ENCODE measurements around the gene LOC128125822.

Gene LOC128125822

GRCh38 chr6:63597141-63598048 lies 25.1 kb downstream of the LOC128125822 start:
- peak; percentile 43 for ATAC-seq
- no peak for TF ChIP-seq POLR2A (IDR thresholded peaks at IDR 0.05)
- TF ChIP-seq, protein P1, sequence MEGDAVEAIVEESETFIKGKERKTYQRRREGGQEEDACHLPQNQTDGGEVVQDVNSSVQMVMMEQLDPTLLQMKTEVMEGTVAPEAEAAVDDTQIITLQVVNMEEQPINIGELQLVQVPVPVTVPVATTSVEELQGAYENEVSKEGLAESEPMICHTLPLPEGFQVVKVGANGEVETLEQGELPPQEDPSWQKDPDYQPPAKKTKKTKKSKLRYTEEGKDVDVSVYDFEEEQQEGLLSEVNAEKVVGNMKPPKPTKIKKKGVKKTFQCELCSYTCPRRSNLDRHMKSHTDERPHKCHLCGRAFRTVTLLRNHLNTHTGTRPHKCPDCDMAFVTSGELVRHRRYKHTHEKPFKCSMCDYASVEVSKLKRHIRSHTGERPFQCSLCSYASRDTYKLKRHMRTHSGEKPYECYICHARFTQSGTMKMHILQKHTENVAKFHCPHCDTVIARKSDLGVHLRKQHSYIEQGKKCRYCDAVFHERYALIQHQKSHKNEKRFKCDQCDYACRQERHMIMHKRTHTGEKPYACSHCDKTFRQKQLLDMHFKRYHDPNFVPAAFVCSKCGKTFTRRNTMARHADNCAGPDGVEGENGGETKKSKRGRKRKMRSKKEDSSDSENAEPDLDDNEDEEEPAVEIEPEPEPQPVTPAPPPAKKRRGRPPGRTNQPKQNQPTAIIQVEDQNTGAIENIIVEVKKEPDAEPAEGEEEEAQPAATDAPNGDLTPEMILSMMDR (IDR thresholded peaks at IDR 0.05) = no peak
- intact Hi-C loops (cut with DNase I) = loop anchor here (10.0 kb wide), 1 partner anchor 253 kb away; no protein-coding TSS in a partner anchor
- Histone ChIP-seq H3K27ac (peak overlapping the region in 3 of 4 donors; percentile 54 to 63 (median 55)), H3K4me1 (peaks cover 4% of the 10 kb centered on the region), H3K27me3 (no peaks in the 10 kb centered on the region), H3K9me3 (no peaks in the 10 kb centered on the region), H3K4me3 (peak overlapping the region; percentile 38 to 40), H3K36me3 (replicated peaks in 1 of 2; ENCODE audit: insufficient read depth in 1 of 2, low read depth in 2 of 2) (no peaks in the 10 kb centered on the region)
- DNase-seq = no peak
- 38 to 39% methylated on average over 6 of the region's 6 CpGs for WGBS, 2 donors

DNA sequence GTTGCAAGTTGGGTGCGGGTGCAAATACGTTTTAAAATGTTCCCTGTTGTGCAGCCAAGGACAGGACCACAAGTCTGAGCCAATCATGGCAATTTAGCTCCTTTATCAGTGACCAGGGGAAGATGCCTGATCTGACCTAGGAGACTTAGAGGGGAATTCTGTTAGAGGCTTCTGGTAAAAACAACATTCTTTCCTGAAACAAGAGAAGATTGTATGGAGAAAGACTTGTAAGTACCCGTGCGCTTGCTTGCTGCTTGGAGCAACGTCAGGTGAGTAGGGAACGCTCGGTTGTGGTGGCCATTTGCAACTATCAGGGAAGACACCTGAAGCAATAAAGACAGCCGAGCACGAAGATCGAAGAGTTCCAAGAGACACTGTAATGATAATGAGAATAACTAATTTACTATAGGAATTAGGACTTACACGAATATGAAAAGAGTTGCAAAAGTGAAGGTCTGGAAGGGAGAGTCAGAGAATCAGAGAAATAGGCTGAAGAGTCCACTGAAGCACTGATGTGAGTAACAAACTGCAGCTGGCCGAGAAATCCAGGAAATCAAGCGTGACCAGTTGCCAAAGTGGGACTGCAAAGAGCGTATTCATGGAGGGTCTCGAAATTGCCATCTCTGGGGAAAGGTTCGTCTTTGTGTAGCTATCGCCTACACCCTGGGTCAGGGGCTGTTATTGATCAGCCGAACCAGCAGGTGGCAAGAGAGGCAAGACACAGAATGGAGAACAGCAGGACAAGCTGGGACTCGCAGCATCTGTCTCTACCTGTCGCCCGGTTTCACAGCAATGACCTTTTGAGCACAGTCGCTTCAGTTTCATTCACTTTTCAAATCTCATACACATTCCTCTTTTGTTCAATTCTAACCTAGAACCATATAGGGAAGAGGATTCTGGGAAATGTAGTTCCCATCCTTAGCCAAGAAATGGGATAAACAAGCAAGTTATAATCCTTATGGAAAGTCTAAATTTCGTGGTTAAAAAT lies 26.1 kb downstream of the LOC128125822 start:
- H3K36me3 ChIP-seq (replicated peaks in 1 of 2; ENCODE audit: insufficient read depth in 1 of 2, low read depth in 2 of 2) = no peaks in the 10 kb centered on the region
- H3K9me3 ChIP-seq = no peaks in the 10 kb centered on the region
- peaks cover 4% of the 10 kb centered on the region for H3K4me1 ChIP-seq
- no peaks in the 10 kb centered on the region for H3K27me3 ChIP-seq
- peak overlapping the region in 3 of 4 donors; percentile 54 to 63 (median 55) for H3K27ac ChIP-seq
- ATAC-seq = peak; percentile 98
- 1 to 3% methylated on average over 23 of the region's 23 CpGs for WGBS, 2 donors
- DNase-seq = peak; percentile 72 to 82 (median 76)
- peak overlapping the region; percentile 38 to 40 for H3K4me3 ChIP-seq
- intact Hi-C loops (cut with DNase I) = loop anchor here (10.0 kb wide), 1 partner anchor 254 kb away; no protein-coding TSS in a partner anchor
- no peak for TF ChIP-seq POLR2A (IDR thresholded peaks at IDR 0.05)
- TF ChIP-seq, protein P1 (IDR thresholded peaks at IDR 0.05) = peak; percentile 62 to 95 (median 82)

DNA sequence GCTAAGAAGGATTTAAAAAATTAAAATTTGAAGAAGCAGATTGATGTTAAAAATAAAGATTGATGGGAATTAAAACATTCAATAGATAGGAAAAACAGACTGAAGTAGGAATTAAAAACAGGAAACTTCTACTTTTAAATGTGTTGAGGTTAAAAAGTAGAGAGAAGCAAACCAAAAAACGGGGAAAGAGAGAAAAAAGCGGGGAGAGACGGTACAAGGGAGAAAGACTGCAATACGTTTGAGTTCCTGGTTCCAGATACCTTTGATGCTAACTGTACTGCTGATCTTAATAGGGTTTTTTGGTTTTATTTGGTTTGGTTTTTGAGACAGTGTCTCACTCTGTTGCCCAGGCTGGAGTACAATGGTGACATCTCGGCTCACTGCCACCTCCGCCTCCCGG lies 27.0 kb downstream of the LOC128125822 start:
- no peaks in the 10 kb centered on the region for H3K9me3 ChIP-seq
- intact Hi-C loops (cut with DNase I) = loop anchor here (10.0 kb wide), 1 partner anchor 254 kb away; no protein-coding TSS in a partner anchor

DNA sequence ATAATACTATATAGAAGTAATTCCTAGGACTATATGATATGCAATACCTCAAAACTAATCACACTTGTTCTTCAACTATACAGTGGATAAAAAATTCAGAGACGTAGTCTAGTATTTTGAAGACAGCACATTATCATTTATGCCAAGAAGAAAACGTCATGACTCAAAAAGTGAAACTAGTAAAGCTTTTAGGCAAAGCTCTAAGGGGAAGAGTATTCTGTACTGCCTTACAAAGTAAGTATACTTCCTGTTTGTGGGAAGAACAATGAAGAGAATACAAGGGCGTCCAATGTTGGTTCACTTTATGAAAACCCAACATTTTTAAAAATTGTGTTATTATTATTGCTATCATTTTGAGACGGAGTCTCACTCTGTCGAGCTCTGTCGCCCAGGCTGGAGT lies 27.9 kb downstream of the LOC128125822 start:
- 77 to 78% methylated on average over 6 of the region's 6 CpGs for WGBS, 2 donors
- TF ChIP-seq, protein P1 (IDR thresholded peaks at IDR 0.05) = no peak
- no peak for TF ChIP-seq POLR2A (IDR thresholded peaks at IDR 0.05)
- H3K4me1 ChIP-seq = peaks cover 4% of the 10 kb centered on the region
- no peaks in the 10 kb centered on the region for H3K9me3 ChIP-seq
- DNase-seq (no peak), ATAC-seq (no peak)
- no peaks in the 10 kb centered on the region for H3K27me3 ChIP-seq
- H3K4me3 ChIP-seq = no peak overlapping the region
- H3K27ac ChIP-seq = no peak overlapping the region
- H3K36me3 ChIP-seq (replicated peaks in 1 of 2; ENCODE audit: insufficient read depth in 1 of 2, low read depth in 2 of 2) = no peaks in the 10 kb centered on the region
- intact Hi-C loops (cut with DNase I) = no loop called here

More for the DNA sequence above, 27.0 kb downstream of the LOC128125822 start:
- Histone ChIP-seq H3K36me3 (replicated peaks in 1 of 2; ENCODE audit: insufficient read depth in 1 of 2, low read depth in 2 of 2) (no peaks in the 10 kb centered on the region), H3K27ac (no peak overlapping the region), H3K4me1 (peaks cover 4% of the 10 kb centered on the region), H3K27me3 (no peaks in the 10 kb centered on the region), H3K4me3 (no peak overlapping the region)
- TF ChIP-seq, protein P1 (IDR thresholded peaks at IDR 0.05) = no peak
- TF ChIP-seq POLR2A (IDR thresholded peaks at IDR 0.05) = no peak
- ATAC-seq (no peak), DNase-seq (no peak)
- 87 to 90% methylated on average over 7 of the region's 7 CpGs for WGBS, 2 donors

Data from body of pancreas (tissue), 4 donors.